Astrocyte (in vitro differentiated cells and primary cell): ENCODE data around the gene G2E3. TPM values are rescaled to one million over a fixed set of nuclear protein-coding genes. Genes with fewer than 3 reads are reported as not detected.
"Not testable (repeated sequence)": the region's sequence is repeated elsewhere in the genome, so short reads cannot be mapped to it uniquely, and the experiment has no call there.

ENCODE experiments used
- DNase-seq: peaks from one replicate; pipeline ENCODE4 v3.0.0-alpha.2; 2010; ENCODE audit warnings: low read depth
- FAIRE-seq: peaks from 2 replicates; lab custom pipeline; 2011; peaks lifted over from hg19 to GRCh38; lab: Jason Lieb, UNC
- H2AFZ ChIP-seq: 2 replicates; pipeline ENCODE4 v1.6.0; 2012; ENCODE audit warnings: low read depth, low read length, inconsistent platforms
- H3K27ac ChIP-seq: 2 replicates; pipeline ENCODE4 v1.5.1; 2011; ENCODE audit warnings: low read depth, low read length, inconsistent platforms
- H3K27me3 ChIP-seq: 2 replicates; pipeline ENCODE4 v1.6.0; 2011; ENCODE audit warnings: low read length, inconsistent platforms; ENCODE audit not compliant: insufficient read depth
- H3K36me3 ChIP-seq: 2 replicates; pipeline ENCODE4 v1.5.1; 2011; ENCODE audit warnings: low read length, inconsistent platforms; ENCODE audit not compliant: insufficient read depth
- H3K4me1 ChIP-seq: 2 replicates; pipeline ENCODE4 v1.5.1; 2011; ENCODE audit warnings: low read length, inconsistent platforms; ENCODE audit not compliant: insufficient read depth
- H3K4me2 ChIP-seq: 2 replicates; pipeline ENCODE4 v1.6.0; 2012; ENCODE audit warnings: low read length, inconsistent platforms
- H3K4me3 ChIP-seq: 2 replicates; pipeline ENCODE4 v1.5.1; 2011; ENCODE audit warnings: low read depth, mild to moderate bottlenecking, low read length, inconsistent platforms; ENCODE audit not compliant: insufficient read depth
- H3K79me2 ChIP-seq: 2 replicates; pipeline ENCODE4 v1.6.0; 2012; ENCODE audit warnings: mild to moderate bottlenecking, low read length, inconsistent platforms; ENCODE audit not compliant: insufficient read depth
- H3K9ac ChIP-seq: 2 replicates; pipeline ENCODE4 v1.6.0; 2012; ENCODE audit warnings: mild to moderate bottlenecking, low read length, inconsistent platforms
- H3K9me3 ChIP-seq: 2 replicates; pipeline ENCODE4 v1.5.1; 2012; ENCODE audit warnings: low read depth, mild to moderate bottlenecking, low read length, inconsistent platforms; ENCODE audit not compliant: insufficient read depth
- H4K20me1 ChIP-seq: 2 replicates; pipeline ENCODE4 v1.6.0; 2012; ENCODE audit warnings: low read length, inconsistent platforms; ENCODE audit not compliant: insufficient read depth
- H3K27ac Mint-ChIP-seq: one replicate; pipeline ENCODE4 v1.8.0; 2021; ENCODE audit warnings: mild to moderate bottlenecking, mixed read lengths; ENCODE audit not compliant: unreplicated experiment
- H3K27me3 Mint-ChIP-seq: one replicate; pipeline ENCODE4 v1.8.0; 2021; ENCODE audit warnings: low read depth, mixed read lengths; ENCODE audit not compliant: unreplicated experiment
- H3K36me3 Mint-ChIP-seq: one replicate; pipeline ENCODE4 v1.8.0; 2021; ENCODE audit warnings: low read depth, mixed read lengths; ENCODE audit not compliant: unreplicated experiment
- H3K4me1 Mint-ChIP-seq: one replicate; pipeline ENCODE4 v1.8.0; 2021; ENCODE audit warnings: low read depth, mixed read lengths; ENCODE audit not compliant: unreplicated experiment
- H3K4me3 Mint-ChIP-seq: one replicate; pipeline ENCODE4 v1.8.0; 2021; ENCODE audit warnings: mild to moderate bottlenecking, moderate library complexity, mixed read lengths; ENCODE audit not compliant: unreplicated experiment
- H3K9me3 Mint-ChIP-seq: one replicate; pipeline ENCODE4 v1.8.0; 2021; ENCODE audit warnings: mild to moderate bottlenecking, mixed read lengths; ENCODE audit not compliant: unreplicated experiment
- CTCF ChIP-seq: IDR thresholded peaks from 2 replicates; pipeline ENCODE4 v1.5.1; 2011; ENCODE audit warnings: low read depth, mild to moderate bottlenecking, inconsistent platforms, low read length, moderate library complexity; ENCODE audit not compliant: insufficient read depth
- EZH2 ChIP-seq: IDR thresholded peaks from 2 replicates; pipeline ENCODE4 v1.6.1; 2012; ENCODE audit warnings: mild to moderate bottlenecking, low read length, inconsistent platforms; ENCODE audit not compliant: insufficient read depth
- total RNA-seq: library from RNA; stranded (reverse); gene quantifications from 2 replicates; pipeline ENCODE4 v1.2.1, GENCODE V29; 2021

The G2E3 gene
- total RNA-seq, 1 donor from 2014 or later = 22.4 TPM

GRCh38 chr14:30597504-30597903, 38.5 kb downstream of the G2E3 start:
- H4K20me1 ChIP-seq = no peaks in the 10 kb centered on the region
- no peak overlapping the region for H3K4me2 ChIP-seq
- no peaks in the 10 kb centered on the region for H3K9me3 ChIP-seq
- peaks cover 10% of the 10 kb centered on the region for H3K4me1 Mint-ChIP-seq
- no peak overlapping the region for H2AFZ ChIP-seq
- H3K36me3 Mint-ChIP-seq = peaks cover 2% of the 10 kb centered on the region
- H3K79me2 ChIP-seq = peaks cover 21% of the 10 kb centered on the region
- peak; percentile 39 for FAIRE-seq
- no peak overlapping the region for H3K27ac ChIP-seq
- DNase-seq = no peak
- no peak overlapping the region for H3K4me3 ChIP-seq
- no peaks in the 10 kb centered on the region for H3K27me3 Mint-ChIP-seq
- no peak overlapping the region for H3K9ac ChIP-seq
- no peaks in the 10 kb centered on the region for H3K4me1 ChIP-seq
- H3K27ac Mint-ChIP-seq = no peak overlapping the region
- no peaks in the 10 kb centered on the region for H3K9me3 Mint-ChIP-seq
- H3K27me3 ChIP-seq = no peaks in the 10 kb centered on the region
- TF ChIP-seq CTCF (no peak), EZH2 (no peak)
- no peak overlapping the region for H3K4me3 Mint-ChIP-seq
- peaks cover 25% of the 10 kb centered on the region for H3K36me3 ChIP-seq

GRCh38 chr14:30600922-30601918, 42.3 kb downstream of the G2E3 start:
- Histone ChIP-seq H3K79me2 (peaks cover 10% of the 10 kb centered on the region), H3K27ac (no peak overlapping the region), H3K4me1 (no peaks in the 10 kb centered on the region), H3K36me3 (peaks cover 29% of the 10 kb centered on the region), H3K4me3 (no peak overlapping the region), H3K4me2 (no peak overlapping the region), H4K20me1 (no peaks in the 10 kb centered on the region), H2AFZ (no peak overlapping the region), H3K9ac (no peak overlapping the region), H3K9me3 (no peaks in the 10 kb centered on the region), H3K27me3 (no peaks in the 10 kb centered on the region)
- Mint-ChIP-seq H3K4me1 (peaks cover 10% of the 10 kb centered on the region), H3K36me3 (peaks cover 2% of the 10 kb centered on the region), H3K9me3 (no peaks in the 10 kb centered on the region), H3K27ac (no peak overlapping the region), H3K27me3 (no peaks in the 10 kb centered on the region), H3K4me3 (no peak overlapping the region)
- TF ChIP-seq EZH2 (no peak), CTCF (no peak)
- DNase-seq (no peak), FAIRE-seq (no peak)

- H3K36me3 ChIP-seq = peaks cover 22% of the 10 kb centered on the region
- Mint-ChIP-seq H3K4me1 (peaks cover 12% of the 10 kb centered on the region), H3K27ac (no peak overlapping the region), H3K27me3 (no peaks in the 10 kb centered on the region), H3K36me3 (peaks cover 2% of the 10 kb centered on the region), H3K4me3 (no peak overlapping the region), H3K9me3 (no peaks in the 10 kb centered on the region)
- no peak overlapping the region for H3K27ac ChIP-seq
- H3K4me3 ChIP-seq = no peak overlapping the region
- H3K27me3 ChIP-seq = no peaks in the 10 kb centered on the region
- H3K9me3 ChIP-seq = no peaks in the 10 kb centered on the region
- H3K4me2 ChIP-seq = no peak overlapping the region
- no peak overlapping the region for H2AFZ ChIP-seq
- no peak for FAIRE-seq
- peaks cover 4% of the 10 kb centered on the region for H3K79me2 ChIP-seq
- H3K9ac ChIP-seq = no peak overlapping the region
- no peak for DNase-seq
- no peak for TF ChIP-seq EZH2
- TF ChIP-seq CTCF = no peak
- H4K20me1 ChIP-seq = no peaks in the 10 kb centered on the region
- peaks cover 3% of the 10 kb centered on the region for H3K4me1 ChIP-seq
Observed at GRCh38 chr14:30603402-30603801, 44.4 kb downstream of the G2E3 start.

- H4K20me1 ChIP-seq, H2AFZ ChIP-seq, H3K27ac ChIP-seq, H3K27ac Mint-ChIP-seq, H3K27me3 ChIP-seq, H3K36me3 Mint-ChIP-seq, H3K27me3 Mint-ChIP-seq, H3K4me3 Mint-ChIP-seq, FAIRE-seq, H3K4me1 ChIP-seq, H3K9me3 Mint-ChIP-seq, H3K4me3 ChIP-seq, H3K9ac ChIP-seq, H3K4me2 ChIP-seq, H3K9me3 ChIP-seq, H3K79me2 ChIP-seq, DNase-seq: not testable (repeated sequence)
- H3K36me3 ChIP-seq = peaks cover 18% of the 10 kb centered on the region
- H3K4me1 Mint-ChIP-seq = peaks cover 16% of the 10 kb centered on the region
Observed at GRCh38 chr14:30604696-30605095, 45.7 kb downstream of the G2E3 start.
